ENCODE data around the gene RPRD1B. TPM values are rescaled to one million over a fixed set of nuclear protein-coding genes. Genes with fewer than 3 reads are reported as not detected.

RPRD1B gene
- polyA plus RNA-seq, 4 donors = 9.2 to 34.7 (median 13.6) TPM

- H3K27ac ChIP-seq (ENCODE audit: low read depth in 1 of 3, low read length in 2 of 3) = no peak overlapping the region
- FAIRE-seq (no peak), DNase-seq (no peak)
- no peaks in the 10 kb centered on the region for H3K9me3 ChIP-seq (ENCODE audit: control insufficient read depth in 2 of 2, insufficient read depth in 1 of 2, low read depth in 1 of 2, low read length in 1 of 2)
- 84 to 88% (median 86%) methylated on average over 2 of the region's 2 CpGs for whole genome bisulfite sequencing, 3 donors
- no peak overlapping the region for H3K4me3 ChIP-seq (ENCODE audit: low read depth in 1 of 3, low read length in 3 of 3)
- H3K4me1 ChIP-seq (ENCODE audit: control insufficient read depth in 3 of 3, insufficient read depth in 2 of 3, low read depth in 1 of 3, low read length in 2 of 3) = peaks cover 0 to 3% (median 0%) of the 10 kb centered on the region in 3 donors
- H3K36me3 ChIP-seq (ENCODE audit: control insufficient read depth in 3 of 3, insufficient read depth in 2 of 3, low read depth in 1 of 3, low read length in 3 of 3) = peaks cover 3 to 29% (median 23%) of the 10 kb centered on the region in 3 donors
- no peaks in the 10 kb centered on the region for H3K27me3 ChIP-seq (ENCODE audit: control insufficient read depth in 3 of 3, insufficient read depth in 3 of 3, low read length in 3 of 3)
Observed at GRCh38 chr20:38054647-38055046, 21.1 kb downstream of the RPRD1B start.

DNA sequence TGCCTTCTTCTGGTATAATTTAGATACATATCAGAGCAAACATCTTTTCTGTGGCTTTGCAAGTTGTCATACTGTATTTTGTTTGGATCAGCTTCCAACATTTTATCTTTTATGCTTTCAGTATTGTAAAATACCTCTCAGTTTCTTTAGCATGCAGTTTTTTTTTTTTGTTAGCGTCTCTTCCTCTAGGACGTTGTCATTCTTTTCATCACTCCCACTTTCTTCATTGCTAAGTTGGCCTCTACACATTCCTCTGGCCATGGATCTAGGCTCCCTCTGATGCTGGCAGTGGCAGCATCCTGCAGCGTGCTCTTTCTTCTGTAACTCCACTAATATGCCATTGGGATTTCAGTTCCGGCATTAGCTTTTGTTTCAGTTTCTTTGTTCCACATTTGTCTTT is 21.7 kb downstream of the RPRD1B start:
- no peak overlapping the region for H3K27ac ChIP-seq (ENCODE audit: low read depth in 1 of 3, low read length in 2 of 3)
- FAIRE-seq (no peak), DNase-seq (no peak)
- H3K27me3 ChIP-seq (ENCODE audit: control insufficient read depth in 3 of 3, insufficient read depth in 3 of 3, low read length in 3 of 3) = no peaks in the 10 kb centered on the region
- WGBS, 3 donors = 29 to 50% (median 46%) methylated on average over 4 of the region's 4 CpGs
- H3K4me3 ChIP-seq (ENCODE audit: low read depth in 1 of 3, low read length in 3 of 3) = no peak overlapping the region
- no peaks in the 10 kb centered on the region for H3K9me3 ChIP-seq (ENCODE audit: control insufficient read depth in 2 of 2, insufficient read depth in 1 of 2, low read depth in 1 of 2, low read length in 1 of 2)
- H3K4me1 ChIP-seq (ENCODE audit: control insufficient read depth in 3 of 3, insufficient read depth in 2 of 3, low read depth in 1 of 3, low read length in 2 of 3) = peaks cover 0 to 3% (median 0%) of the 10 kb centered on the region in 3 donors
- peaks cover 3 to 28% (median 22%) of the 10 kb centered on the region in 3 donors for H3K36me3 ChIP-seq (ENCODE audit: control insufficient read depth in 3 of 3, insufficient read depth in 2 of 3, low read depth in 1 of 3, low read length in 3 of 3)

GRCh38 chr20:38055848-38056247 is 22.3 kb downstream of the RPRD1B start:
- DNase-seq = peak in 1 of 2 donors; percentile 27
- no peaks in the 10 kb centered on the region for H3K9me3 ChIP-seq (ENCODE audit: control insufficient read depth in 2 of 2, insufficient read depth in 1 of 2, low read depth in 1 of 2, low read length in 1 of 2)
- no peaks in the 10 kb centered on the region for H3K27me3 ChIP-seq (ENCODE audit: control insufficient read depth in 3 of 3, insufficient read depth in 3 of 3, low read length in 3 of 3)
- WGBS, 3 donors = 45 to 77% (median 56%) methylated on average over 6 of the region's 6 CpGs
- H3K4me3 ChIP-seq (ENCODE audit: low read depth in 1 of 3, low read length in 3 of 3) = no peak overlapping the region
- FAIRE-seq = no peak
- peaks cover 0 to 3% (median 0%) of the 10 kb centered on the region in 3 donors for H3K4me1 ChIP-seq (ENCODE audit: control insufficient read depth in 3 of 3, insufficient read depth in 2 of 3, low read depth in 1 of 3, low read length in 2 of 3)
- H3K27ac ChIP-seq (ENCODE audit: low read depth in 1 of 3, low read length in 2 of 3) = no peak overlapping the region
- peaks cover 3 to 32% (median 25%) of the 10 kb centered on the region in 3 donors for H3K36me3 ChIP-seq (ENCODE audit: control insufficient read depth in 3 of 3, insufficient read depth in 2 of 3, low read depth in 1 of 3, low read length in 3 of 3)

DNA sequence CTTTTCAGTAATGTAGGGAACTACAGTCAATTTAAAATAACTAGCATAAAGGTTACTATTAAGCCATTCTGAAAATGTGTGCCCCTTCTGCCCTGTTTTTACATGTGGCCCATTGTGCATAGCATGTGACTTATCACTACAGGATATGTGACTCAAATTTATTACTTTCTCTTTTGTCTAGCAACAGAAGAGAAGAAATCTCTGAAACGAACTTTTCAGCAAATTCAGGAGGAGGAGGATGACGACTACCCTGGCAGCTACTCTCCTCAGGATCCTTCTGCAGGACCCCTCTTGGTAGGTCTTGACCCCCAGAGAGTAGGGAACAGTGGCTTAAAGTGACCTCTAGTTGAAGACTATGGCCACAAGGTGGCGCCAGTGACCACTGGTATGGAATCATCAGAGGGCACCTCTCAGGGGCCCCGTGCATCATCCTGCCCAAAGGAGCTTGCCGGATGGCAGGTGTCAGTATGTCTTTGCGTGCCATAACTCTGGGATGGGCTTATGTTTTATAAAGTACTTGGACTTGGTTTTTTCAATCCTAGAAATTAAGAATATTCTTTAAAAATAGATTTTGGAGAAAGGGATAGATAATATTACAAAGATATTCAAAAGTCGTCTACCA is 23.9 kb downstream of the RPRD1B start:
- Histone ChIP-seq H3K9me3 (ENCODE audit: control insufficient read depth in 2 of 2, insufficient read depth in 1 of 2, low read depth in 1 of 2, low read length in 1 of 2) (no peaks in the 10 kb centered on the region), H3K27ac (ENCODE audit: low read depth in 1 of 3, low read length in 2 of 3) (no peak overlapping the region), H3K4me3 (ENCODE audit: low read depth in 1 of 3, low read length in 3 of 3) (no peak overlapping the region), H3K36me3 (ENCODE audit: control insufficient read depth in 3 of 3, insufficient read depth in 2 of 3, low read depth in 1 of 3, low read length in 3 of 3) (peaks cover 7 to 31% (median 27%) of the 10 kb centered on the region in 3 donors), H3K27me3 (ENCODE audit: control insufficient read depth in 3 of 3, insufficient read depth in 3 of 3, low read length in 3 of 3) (no peaks in the 10 kb centered on the region), H3K4me1 (ENCODE audit: control insufficient read depth in 3 of 3, insufficient read depth in 2 of 3, low read depth in 1 of 3, low read length in 2 of 3) (peaks cover 0 to 3% (median 0%) of the 10 kb centered on the region in 3 donors)
- DNase-seq = peak; percentile 76 to 87
- no peak for FAIRE-seq
- 19 to 24% (median 20%) methylated on average over 7 of the region's 7 CpGs for WGBS, 3 donors

- 69 to 75% (median 69%) methylated on average over 5 of the region's 5 CpGs for WGBS, 3 donors
- no peak overlapping the region for H3K27ac ChIP-seq (ENCODE audit: low read depth in 1 of 3, low read length in 2 of 3)
- no peak overlapping the region for H3K4me3 ChIP-seq (ENCODE audit: low read depth in 1 of 3, low read length in 3 of 3)
- peak; percentile 36 to 40 for DNase-seq
- H3K9me3 ChIP-seq (ENCODE audit: control insufficient read depth in 2 of 2, insufficient read depth in 1 of 2, low read depth in 1 of 2, low read length in 1 of 2) = no peaks in the 10 kb centered on the region
- H3K4me1 ChIP-seq (ENCODE audit: control insufficient read depth in 3 of 3, insufficient read depth in 2 of 3, low read depth in 1 of 3, low read length in 2 of 3) = no peaks in the 10 kb centered on the region
- no peaks in the 10 kb centered on the region for H3K27me3 ChIP-seq (ENCODE audit: control insufficient read depth in 3 of 3, insufficient read depth in 3 of 3, low read length in 3 of 3)
- no peak for FAIRE-seq
- peaks cover 7 to 46% (median 37%) of the 10 kb centered on the region in 3 donors for H3K36me3 ChIP-seq (ENCODE audit: control insufficient read depth in 3 of 3, insufficient read depth in 2 of 3, low read depth in 1 of 3, low read length in 3 of 3)
Observed at GRCh38 chr20:38059832-38060231, 26.3 kb downstream of the RPRD1B start.

DNA sequence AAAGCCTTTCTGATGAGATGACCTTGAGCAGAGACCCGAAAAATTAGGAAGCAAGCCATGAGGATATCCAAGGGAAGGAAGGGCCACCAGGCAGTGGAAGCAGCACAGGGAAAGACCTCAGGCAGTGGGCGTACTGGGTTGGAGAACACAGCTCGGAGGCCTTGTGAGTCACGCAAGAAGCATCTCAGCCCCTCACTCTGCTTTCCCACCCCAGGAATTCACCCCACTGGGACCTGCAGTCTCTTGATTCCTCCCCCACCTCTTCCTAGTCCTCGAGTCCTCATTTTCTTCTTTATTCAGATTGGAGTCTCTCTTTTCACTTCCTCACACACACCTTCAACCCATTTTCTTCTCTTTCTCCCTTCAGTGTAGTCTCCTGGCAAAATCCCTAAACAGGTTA is 27.0 kb downstream of the RPRD1B start:
- WGBS, 3 donors = 83 to 90% (median 83%) methylated on average over 4 to 5 of the region's 5 CpGs
- Histone ChIP-seq H3K4me3 (ENCODE audit: low read depth in 1 of 3, low read length in 3 of 3) (no peak overlapping the region), H3K36me3 (ENCODE audit: control insufficient read depth in 3 of 3, insufficient read depth in 2 of 3, low read depth in 1 of 3, low read length in 3 of 3) (peaks cover 6 to 46% (median 38%) of the 10 kb centered on the region in 3 donors), H3K9me3 (ENCODE audit: control insufficient read depth in 2 of 2, insufficient read depth in 1 of 2, low read depth in 1 of 2, low read length in 1 of 2) (no peaks in the 10 kb centered on the region), H3K27me3 (ENCODE audit: control insufficient read depth in 3 of 3, insufficient read depth in 3 of 3, low read length in 3 of 3) (no peaks in the 10 kb centered on the region), H3K4me1 (ENCODE audit: control insufficient read depth in 3 of 3, insufficient read depth in 2 of 3, low read depth in 1 of 3, low read length in 2 of 3) (no peaks in the 10 kb centered on the region), H3K27ac (ENCODE audit: low read depth in 1 of 3, low read length in 2 of 3) (no peak overlapping the region)
- FAIRE-seq = no peak
- DNase-seq = no peak

DNA sequence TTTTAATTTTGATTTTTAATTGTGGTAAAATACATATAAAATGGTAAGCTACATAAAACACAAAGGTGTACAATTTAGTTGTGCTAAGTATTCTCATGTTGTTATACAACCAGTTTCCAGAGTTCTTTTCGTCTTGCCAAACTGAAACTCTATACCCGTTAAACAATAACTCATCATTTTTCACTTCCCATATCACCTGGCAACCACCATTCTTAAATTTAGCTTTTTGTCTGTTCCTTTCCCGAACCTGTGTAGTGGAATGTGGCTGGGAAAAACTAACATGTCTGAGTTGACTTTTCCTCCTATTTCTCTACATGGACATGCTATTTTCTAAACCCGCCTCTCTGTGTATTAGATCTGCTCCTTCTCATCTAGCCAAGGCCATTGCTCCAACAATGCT is 27.6 kb downstream of the RPRD1B start:
- DNase-seq (no peak), FAIRE-seq (no peak)
- Histone ChIP-seq H3K27me3 (ENCODE audit: control insufficient read depth in 3 of 3, insufficient read depth in 3 of 3, low read length in 3 of 3) (no peaks in the 10 kb centered on the region), H3K4me1 (ENCODE audit: control insufficient read depth in 3 of 3, insufficient read depth in 2 of 3, low read depth in 1 of 3, low read length in 2 of 3) (no peaks in the 10 kb centered on the region), H3K9me3 (ENCODE audit: control insufficient read depth in 2 of 2, insufficient read depth in 1 of 2, low read depth in 1 of 2, low read length in 1 of 2) (no peaks in the 10 kb centered on the region), H3K36me3 (ENCODE audit: control insufficient read depth in 3 of 3, insufficient read depth in 2 of 3, low read depth in 1 of 3, low read length in 3 of 3) (peaks cover 6 to 46% (median 44%) of the 10 kb centered on the region in 3 donors), H3K4me3 (ENCODE audit: low read depth in 1 of 3, low read length in 3 of 3) (no peak overlapping the region), H3K27ac (ENCODE audit: low read depth in 1 of 3, low read length in 2 of 3) (no peak overlapping the region)
- 74 to 84% (median 84%) methylated on average over 4 of the region's 4 CpGs for WGBS, 3 donors

DNA sequence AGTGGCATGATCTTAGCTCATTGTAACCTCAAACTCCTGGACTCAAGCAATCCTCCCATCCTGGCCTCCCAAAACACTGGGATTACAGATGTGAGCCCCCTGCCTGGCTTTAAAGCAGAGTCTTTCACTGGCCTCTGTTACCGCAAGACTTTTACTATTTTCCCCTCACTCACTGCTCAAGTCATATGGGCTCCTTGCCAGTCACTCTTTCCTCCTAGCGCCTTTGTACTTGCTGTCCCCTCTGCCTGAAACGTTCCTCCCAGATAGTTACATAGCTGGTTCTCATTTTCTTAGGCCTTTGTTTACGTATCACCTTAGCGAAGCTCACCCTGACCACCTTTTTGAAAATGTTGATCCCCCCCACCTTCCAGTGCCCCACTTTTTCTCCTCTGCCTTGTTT is 29.3 kb downstream of the RPRD1B start:
- DNase-seq (no peak), FAIRE-seq (no peak)
- no peaks in the 10 kb centered on the region for H3K4me1 ChIP-seq (ENCODE audit: control insufficient read depth in 3 of 3, insufficient read depth in 2 of 3, low read depth in 1 of 3, low read length in 2 of 3)
- no peaks in the 10 kb centered on the region for H3K9me3 ChIP-seq (ENCODE audit: control insufficient read depth in 2 of 2, insufficient read depth in 1 of 2, low read depth in 1 of 2, low read length in 1 of 2)
- no peak overlapping the region for H3K27ac ChIP-seq (ENCODE audit: low read depth in 1 of 3, low read length in 2 of 3)
- H3K4me3 ChIP-seq (ENCODE audit: low read depth in 1 of 3, low read length in 3 of 3) = no peak overlapping the region
- H3K36me3 ChIP-seq (ENCODE audit: control insufficient read depth in 3 of 3, insufficient read depth in 2 of 3, low read depth in 1 of 3, low read length in 3 of 3) = peaks cover 6 to 51% (median 45%) of the 10 kb centered on the region in 3 donors
- 81 to 90% (median 84%) methylated on average over 5 of the region's 5 CpGs for WGBS, 3 donors
- no peaks in the 10 kb centered on the region for H3K27me3 ChIP-seq (ENCODE audit: control insufficient read depth in 3 of 3, insufficient read depth in 3 of 3, low read length in 3 of 3)

Data from small intestine (tissue), 7 donors.